ENCODE results near the gene CBX2. TPM values are rescaled to one million over a fixed set of nuclear protein-coding genes. Genes with fewer than 3 reads are reported as not detected.
A peak's percentile ranks its signal among the peaks of the same experiment; 100 is the strongest.

The CBX2 gene
- total RNA-seq, 1 experiment from 2014 or later, result 79.4 TPM

- no peak overlapping the region for H2BK12ac ChIP-seq (ENCODE audit: insufficient read length, low read depth, low read length)
- no peak overlapping the region for H2BK5ac ChIP-seq (ENCODE audit: insufficient read length, low read length)
- no peak overlapping the region for H3K9ac ChIP-seq (ENCODE audit: extremely low read depth, insufficient read length, low read length)
- no peak overlapping the region for H2AK5ac ChIP-seq (ENCODE audit: insufficient read length, low read length)
- H3K79me1 ChIP-seq (ENCODE audit: insufficient read depth, low read depth, low read length, poor library complexity, severe bottlenecking), result no peaks in the 10 kb centered on the region
- H3K27ac ChIP-seq (ENCODE audit: insufficient read length, low read depth, low read length), result no peak overlapping the region
- H4K8ac ChIP-seq (replicated peaks; ENCODE audit: insufficient read length, low read depth, low read length), result no peak overlapping the region
- H4K20me1 ChIP-seq (ENCODE audit: control insufficient read depth, insufficient read depth, insufficient read length), result no peaks in the 10 kb centered on the region
- H3K18ac ChIP-seq (ENCODE audit: insufficient read length, low read depth, low read length), result no peak overlapping the region
- no peak overlapping the region for H2BK20ac ChIP-seq (ENCODE audit: low read depth, low read length, poor library complexity, severe bottlenecking)
- peaks cover 2% of the 10 kb centered on the region; the same call in 1 of the 2 replicates for H3K4me1 ChIP-seq (ENCODE audit: insufficient read depth, low read length)
- H4K91ac ChIP-seq (ENCODE audit: insufficient read length, low read depth, low read length), result no peak overlapping the region
- H3K4me1 Mint-ChIP-seq, result peaks cover 24 to 34% of the 10 kb centered on the region in 2 experiments
- no peak overlapping the region for H2AFZ ChIP-seq (ENCODE audit: low read length)
- no peak overlapping the region for H2BK15ac ChIP-seq (ENCODE audit: low read depth, low read length)
- peak; percentile 68 for DNase-seq
- no peak overlapping the region for H3K23ac ChIP-seq (ENCODE audit: insufficient read length, low read depth, low read length)
- no peak overlapping the region for H3K4ac ChIP-seq (ENCODE audit: low read depth, low read length)
- H4K5ac ChIP-seq (ENCODE audit: insufficient read length, low read depth, low read length), result no peak overlapping the region
- H3K27ac Mint-ChIP-seq, result no peak overlapping the region
- no peaks in the 10 kb centered on the region for H3K79me2 ChIP-seq (ENCODE audit: insufficient read depth, low read length)
- peaks cover 62% of the 10 kb centered on the region for H3K27me3 ChIP-seq (ENCODE audit: insufficient read depth, low read length)
- WGBS (ENCODE audit: extremely low coverage, insufficient read length, low lambda C conversion rate), result no CpG with 5 or more reads among the region's 8 CpGs
- no peak overlapping the region for H3K56ac ChIP-seq (ENCODE audit: insufficient read length, low read depth, low read length)
- H3T11ph ChIP-seq (ENCODE audit: low read length), result no peak overlapping the region
- H3K27me3 Mint-ChIP-seq (ENCODE audit: low read depth), result peaks cover 99% of the 10 kb centered on the region
- no peaks in the 10 kb centered on the region for H3K36me3 Mint-ChIP-seq (ENCODE audit: insufficient read depth in 1 of 3, low read depth in 3 of 3)
- TF ChIP-seq, protein P1, sequence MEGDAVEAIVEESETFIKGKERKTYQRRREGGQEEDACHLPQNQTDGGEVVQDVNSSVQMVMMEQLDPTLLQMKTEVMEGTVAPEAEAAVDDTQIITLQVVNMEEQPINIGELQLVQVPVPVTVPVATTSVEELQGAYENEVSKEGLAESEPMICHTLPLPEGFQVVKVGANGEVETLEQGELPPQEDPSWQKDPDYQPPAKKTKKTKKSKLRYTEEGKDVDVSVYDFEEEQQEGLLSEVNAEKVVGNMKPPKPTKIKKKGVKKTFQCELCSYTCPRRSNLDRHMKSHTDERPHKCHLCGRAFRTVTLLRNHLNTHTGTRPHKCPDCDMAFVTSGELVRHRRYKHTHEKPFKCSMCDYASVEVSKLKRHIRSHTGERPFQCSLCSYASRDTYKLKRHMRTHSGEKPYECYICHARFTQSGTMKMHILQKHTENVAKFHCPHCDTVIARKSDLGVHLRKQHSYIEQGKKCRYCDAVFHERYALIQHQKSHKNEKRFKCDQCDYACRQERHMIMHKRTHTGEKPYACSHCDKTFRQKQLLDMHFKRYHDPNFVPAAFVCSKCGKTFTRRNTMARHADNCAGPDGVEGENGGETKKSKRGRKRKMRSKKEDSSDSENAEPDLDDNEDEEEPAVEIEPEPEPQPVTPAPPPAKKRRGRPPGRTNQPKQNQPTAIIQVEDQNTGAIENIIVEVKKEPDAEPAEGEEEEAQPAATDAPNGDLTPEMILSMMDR (conservative IDR thresholded peaks at IDR 0.05), result no peak
- no peaks in the 10 kb centered on the region for H3K9me3 ChIP-seq (ENCODE audit: control insufficient read depth, low read depth, low read length)
- H3K4me3 Mint-ChIP-seq, result no peak overlapping the region
- H3K9me3 Mint-ChIP-seq, result peaks cover 4 to 6% of the 10 kb centered on the region in 2 experiments; a peak in 3 of 5 replicates
- H2BK120ac ChIP-seq (ENCODE audit: low read depth, low read length, poor library complexity, severe bottlenecking), result no peak overlapping the region
- no peak overlapping the region for H3K4me2 ChIP-seq (ENCODE audit: insufficient read depth, insufficient read length, low read length)
- H3K14ac ChIP-seq (ENCODE audit: insufficient read depth, low read length), result no peak overlapping the region
- H3K23me2 ChIP-seq (ENCODE audit: insufficient read length, low read depth, low read length, poor library complexity, severe bottlenecking), result peaks cover 8% of the 10 kb centered on the region
Observed at GRCh38 chr17:79830303-79830702, 52.4 kb downstream of the CBX2 start.
